ENCODE results near the gene BRD9. TPM values are rescaled to one million over a fixed set of nuclear protein-coding genes. Genes with fewer than 3 reads are reported as not detected.

BRD9 gene
- total and polyA plus RNA-seq, 2 experiments from 2014 or later = 17.8 to 20.3 TPM

DNA sequence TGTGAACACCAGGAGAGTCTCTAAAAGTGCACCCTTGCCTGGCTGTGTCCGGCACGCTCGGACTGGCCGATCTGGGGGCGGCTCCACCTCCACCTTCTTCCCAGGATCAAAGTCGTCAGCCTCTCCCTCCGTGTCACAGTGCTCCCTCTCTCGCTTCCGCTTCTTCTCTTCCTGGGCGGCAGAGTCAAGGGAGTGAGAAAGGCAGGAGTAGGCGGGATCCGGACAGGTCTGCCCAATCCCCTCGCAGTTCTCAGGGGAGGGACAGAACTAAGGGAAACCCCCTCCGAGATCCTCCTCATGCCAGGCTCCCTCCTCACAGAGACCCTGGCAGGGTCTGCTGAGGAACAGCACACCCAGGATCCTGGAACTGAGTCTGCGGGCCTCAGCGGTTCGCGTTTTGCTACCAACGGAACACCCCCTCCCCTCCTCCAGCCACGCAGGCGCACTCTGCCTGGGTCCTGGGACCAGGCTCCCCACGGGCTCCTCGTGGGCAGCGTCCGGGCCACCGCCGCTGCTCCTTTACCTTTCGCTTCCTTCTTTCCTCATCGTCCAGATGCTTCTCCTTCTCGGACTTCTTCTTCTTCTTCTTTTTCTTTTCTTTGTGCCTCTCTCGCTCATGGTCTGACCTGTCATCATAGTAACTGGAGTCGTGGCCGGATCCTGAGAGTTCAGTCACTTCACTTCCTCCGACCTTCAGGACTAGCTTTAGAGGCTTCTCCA lies 1.3 kb downstream of the BRD9 start:
- Histone ChIP-seq H3K4me3 (peak overlapping the region; percentile 85), H3K79me2 (peaks cover 39% of the 10 kb centered on the region), H4K20me1 (ENCODE audit: insufficient read depth, poor library complexity, severe bottlenecking) (no peaks in the 10 kb centered on the region), H3K27ac (peak overlapping the region; percentile 99), H3K9me3 (ENCODE audit: low read depth) (no peaks in the 10 kb centered on the region), H2AFZ (peak overlapping the region; percentile 89), H3K4me1 (ENCODE audit: insufficient read depth) (peaks cover 10% of the 10 kb centered on the region), H3K4me2 (peak overlapping the region; percentile 98), H3K36me3 (replicated peaks; ENCODE audit: insufficient read depth, low read depth) (no peaks in the 10 kb centered on the region), H3K9me2 (replicated peaks; ENCODE audit: insufficient read depth) (no peaks in the 10 kb centered on the region), H3K27me3 (no peaks in the 10 kb centered on the region)
- WGBS (ENCODE audit: low lambda C conversion rate, missing lambda C conversion rate) = 86% methylated on average over 34 of the region's 34 CpGs
- no peak for TF ChIP-seq EZH2phosphoT487 (IDR thresholded peaks at IDR 0.05; ENCODE audit: low read depth, severe bottlenecking, unreplicated experiment)
- TF ChIP-seq, protein P1, sequence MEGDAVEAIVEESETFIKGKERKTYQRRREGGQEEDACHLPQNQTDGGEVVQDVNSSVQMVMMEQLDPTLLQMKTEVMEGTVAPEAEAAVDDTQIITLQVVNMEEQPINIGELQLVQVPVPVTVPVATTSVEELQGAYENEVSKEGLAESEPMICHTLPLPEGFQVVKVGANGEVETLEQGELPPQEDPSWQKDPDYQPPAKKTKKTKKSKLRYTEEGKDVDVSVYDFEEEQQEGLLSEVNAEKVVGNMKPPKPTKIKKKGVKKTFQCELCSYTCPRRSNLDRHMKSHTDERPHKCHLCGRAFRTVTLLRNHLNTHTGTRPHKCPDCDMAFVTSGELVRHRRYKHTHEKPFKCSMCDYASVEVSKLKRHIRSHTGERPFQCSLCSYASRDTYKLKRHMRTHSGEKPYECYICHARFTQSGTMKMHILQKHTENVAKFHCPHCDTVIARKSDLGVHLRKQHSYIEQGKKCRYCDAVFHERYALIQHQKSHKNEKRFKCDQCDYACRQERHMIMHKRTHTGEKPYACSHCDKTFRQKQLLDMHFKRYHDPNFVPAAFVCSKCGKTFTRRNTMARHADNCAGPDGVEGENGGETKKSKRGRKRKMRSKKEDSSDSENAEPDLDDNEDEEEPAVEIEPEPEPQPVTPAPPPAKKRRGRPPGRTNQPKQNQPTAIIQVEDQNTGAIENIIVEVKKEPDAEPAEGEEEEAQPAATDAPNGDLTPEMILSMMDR (IDR thresholded peaks at IDR 0.05; ENCODE audit: poor library complexity) = no peak
- TF ChIP-seq EZH2 (IDR thresholded peaks at IDR 0.05; ENCODE audit: borderline replicate concordance) = no peak
- DNase-seq (ENCODE audit: low spot score) = no peak

GRCh38 chr5:889075-889710 lies 3.4 kb downstream of the BRD9 start:
- H4K20me1 ChIP-seq (ENCODE audit: insufficient read depth, poor library complexity, severe bottlenecking) = peaks cover under 1% of the 10 kb centered on the region
- no peak for DNase-seq (ENCODE audit: low spot score)
- WGBS (ENCODE audit: low lambda C conversion rate, missing lambda C conversion rate) = 95% methylated on average over 15 of the region's 15 CpGs
- no peaks in the 10 kb centered on the region for H3K36me3 ChIP-seq (replicated peaks; ENCODE audit: insufficient read depth, low read depth)
- TF ChIP-seq, protein P1 (IDR thresholded peaks at IDR 0.05; ENCODE audit: poor library complexity) = no peak
- TF ChIP-seq EZH2phosphoT487 (IDR thresholded peaks at IDR 0.05; ENCODE audit: low read depth, severe bottlenecking, unreplicated experiment) = no peak
- TF ChIP-seq EZH2 (IDR thresholded peaks at IDR 0.05; ENCODE audit: borderline replicate concordance) = no peak
- H3K79me2 ChIP-seq = peaks cover 41% of the 10 kb centered on the region
- no peak overlapping the region for H2AFZ ChIP-seq
- no peaks in the 10 kb centered on the region for H3K9me2 ChIP-seq (replicated peaks; ENCODE audit: insufficient read depth)
- H3K27ac ChIP-seq = no peak overlapping the region
- no peaks in the 10 kb centered on the region for H3K9me3 ChIP-seq (ENCODE audit: low read depth)
- H3K4me2 ChIP-seq = no peak overlapping the region
- H3K4me3 ChIP-seq = no peak overlapping the region
- peaks cover 10% of the 10 kb centered on the region for H3K4me1 ChIP-seq (ENCODE audit: insufficient read depth)
- H3K27me3 ChIP-seq = no peaks in the 10 kb centered on the region

GRCh38 chr5:888638-889035 lies 4.0 kb downstream of the BRD9 start:
- peaks cover 10% of the 10 kb centered on the region for H3K4me1 ChIP-seq (ENCODE audit: insufficient read depth)
- no peak overlapping the region for H3K4me3 ChIP-seq
- H3K9me2 ChIP-seq (replicated peaks; ENCODE audit: insufficient read depth) = no peaks in the 10 kb centered on the region
- H3K27ac ChIP-seq = no peak overlapping the region
- no peaks in the 10 kb centered on the region for H3K36me3 ChIP-seq (replicated peaks; ENCODE audit: insufficient read depth, low read depth)
- TF ChIP-seq EZH2phosphoT487 (IDR thresholded peaks at IDR 0.05; ENCODE audit: low read depth, severe bottlenecking, unreplicated experiment) = no peak
- no peak for TF ChIP-seq EZH2 (IDR thresholded peaks at IDR 0.05; ENCODE audit: borderline replicate concordance)
- TF ChIP-seq, protein P1 (IDR thresholded peaks at IDR 0.05; ENCODE audit: poor library complexity) = no peak
- H4K20me1 ChIP-seq (ENCODE audit: insufficient read depth, poor library complexity, severe bottlenecking) = peaks cover 4% of the 10 kb centered on the region
- peaks cover 41% of the 10 kb centered on the region for H3K79me2 ChIP-seq
- 97% methylated on average over 11 of the region's 11 CpGs for WGBS (ENCODE audit: low lambda C conversion rate, missing lambda C conversion rate)
- H2AFZ ChIP-seq = no peak overlapping the region
- DNase-seq (ENCODE audit: low spot score) = no peak
- no peaks in the 10 kb centered on the region for H3K27me3 ChIP-seq
- H3K9me3 ChIP-seq (ENCODE audit: low read depth) = no peaks in the 10 kb centered on the region
- no peak overlapping the region for H3K4me2 ChIP-seq
